OCI-LY7 (cell line): ENCODE results near the gene STAG1.
"Not testable (repeated sequence)": the region's sequence is repeated elsewhere in the genome, so short reads cannot be mapped to it uniquely, and the experiment has no call there.

Experiments used
- CTCF ChIP-seq: fragments of 200-600 bp; sonication (generic); conservative IDR thresholded peaks from 2 replicates; pipeline ENCODE4 v1.5.1; 2014; ENCODE audit warnings: mild to moderate bottlenecking, antibody characterized with exemption, low read length, moderate library complexity, mixed read lengths
- EZH2phosphoT487 ChIP-seq: fragments of 200-600 bp; sonication (generic); IDR thresholded peaks from 2 replicates; pipeline ENCODE4 v1.6.1; 2018; ENCODE audit warnings: low read depth, borderline replicate concordance, mild to moderate bottlenecking, mixed run types, antibody characterized with exemption, low read length, moderate library complexity, mixed read lengths

GRCh38 chr3:136474876-136475275 lies 277.3 kb downstream of the STAG1 start:
- TF ChIP-seq CTCF, EZH2phosphoT487: not testable (repeated sequence)
